ENCODE data around the gene ABHD17B.
A peak's percentile ranks its signal among the peaks of the same experiment; 100 is the strongest.
"Not testable (repeated sequence)": the region's sequence is repeated elsewhere in the genome, so short reads cannot be mapped to it uniquely, and the experiment has no call there.

ABHD17B gene

DNA sequence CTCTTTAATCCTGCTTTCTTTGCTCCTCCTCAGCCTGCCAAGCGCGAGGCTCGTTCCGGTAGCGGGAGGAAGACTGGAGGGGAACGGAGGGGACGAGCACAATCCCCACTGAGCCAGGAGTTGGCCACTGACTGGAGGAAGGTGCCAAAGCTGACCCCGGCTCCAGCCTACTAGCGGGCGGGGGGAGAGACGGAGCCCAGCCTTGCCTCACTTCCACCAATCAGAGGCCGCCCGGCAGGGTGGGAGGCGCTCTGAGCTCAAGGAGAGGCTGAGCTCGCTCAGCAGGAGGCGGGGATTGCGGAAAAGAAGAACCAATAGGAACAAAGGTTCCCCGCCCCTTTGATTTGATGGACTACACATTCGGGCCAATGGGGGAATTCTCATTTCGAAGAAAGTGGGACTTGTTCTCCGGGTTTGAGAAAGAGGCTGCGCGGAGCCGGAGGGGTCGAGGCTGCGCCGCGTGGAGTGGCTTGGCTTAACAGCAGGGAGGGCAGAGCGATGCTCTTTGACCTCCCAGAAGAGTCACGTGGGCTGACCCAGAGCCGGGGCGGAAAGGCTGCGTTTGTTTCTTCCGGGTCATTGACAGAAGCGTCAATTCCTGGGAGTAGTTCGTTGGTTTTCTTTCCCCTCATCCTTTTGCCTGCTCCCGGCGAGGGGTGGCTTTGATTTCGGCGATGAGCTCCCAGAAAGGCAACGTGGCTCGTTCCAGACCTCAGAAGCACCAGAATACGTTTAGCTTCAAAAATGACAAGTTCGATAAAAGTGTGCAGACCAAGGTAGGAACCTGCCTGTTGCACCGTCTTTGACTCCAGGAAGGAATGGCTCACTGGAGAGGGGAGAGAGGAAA lies at the start of gene ABHD17B, which contains the start of gene C9orf85:
Gene ABHD17B, minus strand, starts transcription at position 133 of the 847 bp plus-strand sequence. CDS start 36,113 bp downstream, outside the sequence.
Gene C9orf85, plus strand, starts transcription at position 579 of the 847 bp plus-strand sequence. Its CDS starts 96 bp downstream, at position 675.
- peak; percentile 98 for DNase-seq (ENCODE audit: low spot score)

DNA sequence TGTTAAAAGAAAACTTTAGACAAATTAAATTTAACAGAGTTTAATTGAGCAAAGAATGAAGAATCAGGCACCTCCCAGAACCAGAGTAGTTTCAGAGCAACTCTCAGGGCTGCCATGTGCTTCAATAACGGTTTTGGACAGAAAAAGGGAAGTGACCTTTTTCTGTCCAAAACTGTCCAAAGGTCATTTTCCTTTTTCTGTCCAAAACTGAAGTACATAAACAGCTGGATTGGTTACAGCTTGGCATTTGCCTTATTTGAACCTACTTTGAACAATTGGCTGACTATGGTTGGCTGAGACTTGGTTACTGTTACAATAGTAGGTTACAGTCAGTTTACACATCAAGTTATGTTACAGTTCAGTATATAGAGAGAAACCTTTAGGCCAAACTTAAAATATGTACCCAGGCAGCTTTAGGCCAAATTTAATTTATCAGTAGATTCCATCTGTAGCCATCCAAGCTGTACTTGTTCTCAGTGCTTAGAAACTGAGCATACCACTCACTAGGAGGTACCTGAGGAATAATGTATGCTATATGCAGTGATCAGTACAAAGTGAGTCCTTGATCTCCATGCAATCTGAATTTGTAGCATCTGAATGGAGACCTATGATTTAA lies 44.4 kb upstream of the ABHD17B start:
- DNase-seq (ENCODE audit: low spot score), result no peak

DNA sequence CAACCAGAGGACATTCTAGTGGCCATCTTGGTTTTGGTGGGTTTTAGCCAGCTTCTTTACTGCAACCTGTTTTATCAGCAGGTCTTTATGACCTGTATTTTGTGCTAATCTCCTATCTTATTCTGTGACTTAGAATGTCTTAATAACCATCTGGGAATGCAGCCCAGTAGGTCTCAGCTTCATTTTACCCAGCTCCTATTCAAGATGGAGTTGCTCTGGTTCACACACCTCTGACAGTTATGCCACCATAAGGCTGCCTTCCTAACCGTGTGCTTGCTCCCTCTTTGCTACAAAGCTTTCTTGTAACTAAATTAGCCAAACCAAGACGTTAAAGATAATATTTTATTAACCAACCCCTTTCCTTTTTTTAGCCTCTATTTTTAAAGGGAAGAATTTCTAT lies 43.7 kb upstream of the ABHD17B start:
- DNase-seq (ENCODE audit: low spot score), result not testable (repeated sequence)

DNA sequence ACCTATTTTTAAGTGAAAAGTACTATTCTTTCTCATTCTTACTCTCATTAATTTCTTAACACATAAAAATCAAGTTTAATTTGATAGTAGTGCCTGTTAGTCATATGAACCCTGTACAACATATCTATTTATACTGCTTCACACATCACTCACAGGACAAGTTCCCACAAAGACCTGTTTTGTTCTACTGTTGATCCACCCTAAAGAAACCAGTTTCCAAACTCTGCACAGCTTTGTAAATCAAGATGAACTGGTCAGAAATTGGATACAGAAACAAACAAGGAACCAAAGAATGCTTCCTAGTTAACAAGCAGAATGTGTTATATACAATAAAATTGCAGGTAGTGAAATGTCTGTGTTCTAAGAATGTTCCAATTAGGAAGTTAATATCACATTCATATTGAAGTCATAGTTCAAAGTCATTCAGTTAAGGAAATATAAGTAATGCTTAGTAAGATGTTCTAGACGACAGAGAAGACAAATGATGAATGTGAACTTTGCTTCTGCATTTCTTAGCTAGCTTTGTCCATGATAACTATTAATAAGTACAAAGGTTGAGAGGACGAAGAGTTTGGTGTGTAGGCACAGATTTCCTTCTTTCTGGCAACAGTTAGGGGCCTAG lies 33.9 kb upstream of the ABHD17B start:
- DNase-seq (ENCODE audit: low spot score), result no peak

DNA sequence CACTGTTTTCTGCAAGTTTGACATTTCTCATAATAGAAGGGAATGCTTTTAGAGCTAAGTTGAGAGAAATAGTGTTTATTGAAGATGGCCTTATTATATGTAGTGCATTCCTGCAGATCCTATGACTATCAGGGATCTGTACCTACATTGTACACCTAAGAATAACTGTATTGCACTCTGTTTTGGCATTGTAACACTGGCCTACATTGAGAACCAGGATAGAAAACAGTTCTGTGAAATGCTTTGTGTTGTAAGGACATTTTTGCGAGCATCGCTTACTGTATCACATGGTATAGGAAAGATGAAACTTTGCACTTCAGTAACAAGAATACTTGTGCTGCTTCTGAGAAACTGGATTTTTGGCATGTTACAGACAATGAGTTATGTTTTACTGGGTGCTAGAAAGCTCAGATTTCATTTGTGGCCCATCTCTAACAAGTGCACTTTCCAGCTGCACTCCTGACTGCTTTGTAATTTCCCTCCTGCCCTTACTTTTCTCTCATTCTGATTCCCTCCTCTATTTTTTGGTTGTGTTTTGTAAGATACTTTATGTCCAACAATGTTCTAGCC lies 31.1 kb upstream of the ABHD17B start:
- DNase-seq (ENCODE audit: low spot score), result no peak

DNA sequence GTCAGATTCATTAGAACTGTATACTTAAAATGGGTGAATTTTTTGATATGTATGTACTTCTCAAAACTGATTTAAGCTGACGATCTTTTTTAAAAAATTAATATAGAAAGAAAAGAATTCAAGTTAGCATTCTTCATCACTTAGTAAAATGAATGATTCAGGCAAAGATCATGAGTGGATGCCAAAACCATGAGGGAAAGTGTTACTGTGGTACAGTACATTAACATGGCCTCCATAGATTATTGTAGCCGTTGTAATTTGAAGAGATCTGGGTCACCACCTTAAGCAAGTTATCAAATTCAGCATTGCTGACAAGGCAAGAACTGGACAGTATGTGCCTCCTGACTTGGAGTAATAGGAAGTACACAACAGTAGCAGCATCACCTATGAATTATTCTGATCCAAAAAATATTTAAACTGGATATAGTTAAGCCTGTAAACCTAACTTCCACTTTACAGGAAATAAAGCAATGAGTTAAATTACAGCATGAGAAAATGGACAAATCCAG lies 30.1 kb upstream of the ABHD17B start:
- DNase-seq (ENCODE audit: low spot score), result peak; percentile 18

DNA sequence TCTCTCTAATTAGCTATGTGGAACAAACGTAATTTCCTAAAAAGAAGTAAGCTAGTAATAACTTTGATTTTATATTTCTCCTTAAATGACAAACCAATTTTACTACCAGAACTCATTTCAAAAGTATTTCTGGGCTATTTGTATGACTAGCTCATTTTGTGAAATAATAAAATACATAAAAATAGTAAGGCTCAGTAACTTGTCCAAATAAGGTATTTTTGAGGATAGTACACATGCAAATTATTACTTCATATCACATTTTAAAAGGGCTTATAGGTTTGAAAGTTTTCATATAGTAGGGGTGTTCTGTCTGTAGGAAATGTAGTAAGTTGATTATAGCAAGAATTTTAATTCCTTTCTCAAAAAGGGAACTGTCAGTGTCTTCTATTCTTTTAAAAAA lies 26.9 kb upstream of the ABHD17B start:
- DNase-seq (ENCODE audit: low spot score), result no peak

DNA sequence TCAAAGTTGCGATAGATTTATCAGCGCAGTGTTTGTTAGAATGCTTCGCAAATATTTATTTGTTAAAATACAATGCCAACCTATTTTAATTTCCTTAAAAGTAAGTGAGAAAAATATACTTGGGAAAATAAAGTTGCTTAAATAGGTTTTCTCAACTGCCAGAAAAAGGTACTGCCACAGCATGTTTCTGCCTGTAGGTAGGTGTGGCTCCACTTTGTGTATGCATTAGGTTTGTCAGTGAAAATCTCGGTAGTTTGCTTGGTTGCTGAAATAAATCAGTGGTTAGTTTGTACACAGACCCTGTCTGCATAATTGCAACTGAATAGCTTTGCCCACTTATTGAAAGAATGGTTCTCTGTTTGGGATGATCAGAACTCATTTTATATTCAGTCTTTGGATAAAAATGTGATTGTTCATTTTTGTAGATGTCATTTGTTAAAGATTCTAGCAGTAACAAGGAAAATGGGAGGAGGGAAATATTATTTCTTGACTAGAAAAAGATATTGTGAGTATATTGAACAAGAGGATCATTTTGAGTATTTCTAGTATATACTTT lies 26.2 kb upstream of the ABHD17B start:
- DNase-seq (ENCODE audit: low spot score), result no peak

DNA sequence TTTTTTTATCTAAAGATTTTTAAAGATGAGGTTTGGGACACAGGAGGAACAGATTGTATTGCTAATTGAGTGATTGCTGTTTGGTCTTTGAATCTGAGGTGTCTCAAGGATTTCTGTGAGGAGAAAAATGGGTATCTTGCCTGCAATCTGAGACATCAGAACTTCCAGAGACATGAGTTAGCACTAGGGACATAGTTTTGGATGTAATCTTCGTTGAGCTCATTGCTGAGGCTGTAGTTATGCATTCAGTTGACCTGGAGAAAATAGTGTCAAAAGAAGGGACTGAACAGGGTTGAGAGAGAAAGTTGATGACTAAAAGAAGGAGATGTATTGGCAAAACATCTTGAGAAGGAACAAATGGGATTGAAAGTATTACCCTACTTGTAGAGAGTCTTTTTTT lies 25.1 kb upstream of the ABHD17B start:
- no peak for DNase-seq (ENCODE audit: low spot score)

DNA sequence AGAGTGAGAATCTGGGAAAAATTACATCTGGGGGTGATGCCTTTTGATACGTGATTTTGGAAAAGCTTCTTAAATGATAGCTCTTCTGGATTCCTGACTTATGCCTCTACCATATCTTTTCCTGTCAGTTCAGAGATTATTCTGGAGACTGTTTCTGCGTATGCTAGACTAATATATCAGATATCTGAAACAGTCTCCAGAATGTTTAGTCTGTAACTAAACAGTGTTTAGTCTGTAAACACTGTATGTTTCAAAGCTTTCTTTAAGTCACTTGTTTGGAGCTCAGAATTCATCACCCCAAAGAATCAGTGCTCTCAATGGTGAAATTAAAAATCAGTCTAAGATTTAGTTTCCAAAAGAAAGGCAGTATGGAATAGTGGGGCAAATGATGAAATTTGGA lies 20.2 kb upstream of the ABHD17B start:
- no peak for DNase-seq (ENCODE audit: low spot score)

DNA sequence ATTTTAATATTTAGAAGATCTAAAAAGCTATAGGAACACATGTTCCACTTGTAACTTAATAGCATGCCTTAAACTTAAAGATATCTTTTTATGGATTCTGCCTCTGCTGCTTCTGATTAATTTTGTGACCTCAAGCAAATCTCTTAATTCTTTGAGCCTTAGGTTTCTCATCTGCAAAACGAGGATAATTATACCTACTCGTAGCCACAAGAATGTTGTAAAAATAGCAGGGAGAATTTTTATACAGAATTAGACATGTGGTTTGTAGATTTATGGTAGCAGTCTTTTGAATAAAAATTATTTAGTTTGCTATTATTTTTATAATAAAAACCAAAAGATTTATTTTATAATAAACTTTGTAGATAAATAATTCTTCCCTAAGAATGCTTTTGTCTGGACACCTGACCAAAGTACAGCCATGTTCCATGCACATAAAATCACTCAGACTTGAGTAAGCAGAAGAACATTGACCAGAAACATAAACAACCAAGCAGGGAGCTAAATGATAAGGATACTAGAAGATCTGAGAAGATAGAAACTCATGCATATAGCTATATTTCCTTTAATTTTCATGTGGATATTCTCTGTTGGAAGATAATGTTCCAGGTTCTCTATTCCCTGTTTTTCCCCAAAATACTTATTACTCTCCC lies 18.9 kb upstream of the ABHD17B start:
- DNase-seq (ENCODE audit: low spot score), result no peak

DNA sequence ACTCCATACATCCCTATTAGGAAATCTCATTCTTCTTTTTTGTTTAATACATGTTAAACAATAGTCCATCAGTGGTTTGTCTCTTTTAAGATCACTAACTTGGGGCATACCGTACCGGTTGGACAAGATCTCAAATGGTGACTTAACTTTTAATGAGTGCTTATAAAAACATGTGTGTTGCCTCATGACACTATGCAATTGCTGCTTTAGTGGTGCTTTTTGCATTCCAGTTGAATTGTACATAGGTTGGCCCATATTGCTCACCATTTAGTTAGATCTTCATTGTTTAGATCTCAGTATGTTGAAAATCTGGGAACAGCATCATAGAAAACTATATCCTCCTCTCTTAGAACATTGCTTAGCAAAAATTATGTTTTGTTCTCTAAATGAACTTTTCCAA lies 18.2 kb upstream of the ABHD17B start:
- DNase-seq (ENCODE audit: low spot score), result no peak

DNA sequence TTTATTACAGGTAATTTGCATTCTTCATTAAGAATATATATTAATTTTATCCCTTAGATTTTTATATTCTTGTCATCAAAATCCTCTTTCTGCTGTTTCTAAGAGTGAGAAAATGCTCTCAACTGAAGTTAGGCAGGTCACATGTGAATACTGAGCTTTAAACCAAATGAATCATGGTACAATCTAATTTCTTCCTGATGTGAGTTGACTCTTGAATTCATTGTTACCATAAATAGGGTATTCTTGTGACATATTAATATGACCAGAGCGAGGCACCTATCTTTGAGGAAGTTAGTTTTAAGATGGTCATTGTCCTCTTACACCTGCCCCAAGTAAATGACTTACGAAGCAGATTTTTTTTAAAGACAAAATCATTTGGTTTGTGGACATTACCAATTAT lies 17.8 kb upstream of the ABHD17B start:
- no peak for DNase-seq (ENCODE audit: low spot score)

DNA sequence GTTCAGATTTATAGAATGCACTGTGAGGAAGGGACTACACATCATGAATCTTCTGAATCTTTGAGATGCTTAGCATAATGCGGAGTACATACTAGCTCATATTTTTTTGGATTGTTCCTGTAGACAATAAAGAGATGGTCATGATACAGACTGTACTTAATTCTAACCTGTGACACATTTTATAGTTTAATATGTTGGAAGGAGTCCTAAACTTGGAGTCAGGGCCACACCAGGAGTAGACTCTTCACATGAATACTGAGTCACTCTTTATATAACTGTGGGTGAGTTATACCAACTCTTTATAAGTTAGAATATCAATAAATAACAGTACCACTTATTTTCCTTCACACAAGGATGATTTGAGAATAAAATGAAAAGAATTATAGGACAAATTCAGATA lies 17.4 kb upstream of the ABHD17B start:
- DNase-seq (ENCODE audit: low spot score), result no peak

DNA sequence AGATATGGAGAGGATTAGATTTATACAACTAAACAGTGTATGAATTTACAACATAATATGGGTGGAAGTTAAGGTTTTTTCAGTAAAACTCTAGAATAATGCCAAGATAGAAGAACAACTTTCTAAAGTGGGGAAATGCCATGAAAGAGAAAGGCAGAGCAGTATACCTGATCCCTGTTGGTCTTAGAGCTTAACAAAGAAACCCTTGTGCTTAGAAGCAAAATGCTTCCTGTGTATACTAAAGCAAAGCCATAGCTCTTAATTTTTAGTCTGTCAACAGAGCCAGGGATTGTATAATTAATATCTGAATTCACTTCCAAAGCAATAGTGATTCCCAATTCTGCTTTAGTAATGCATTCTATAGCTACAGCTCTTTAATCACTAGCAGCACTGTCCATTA lies 14.8 kb upstream of the ABHD17B start:
- DNase-seq (ENCODE audit: low spot score), result no peak

DNA sequence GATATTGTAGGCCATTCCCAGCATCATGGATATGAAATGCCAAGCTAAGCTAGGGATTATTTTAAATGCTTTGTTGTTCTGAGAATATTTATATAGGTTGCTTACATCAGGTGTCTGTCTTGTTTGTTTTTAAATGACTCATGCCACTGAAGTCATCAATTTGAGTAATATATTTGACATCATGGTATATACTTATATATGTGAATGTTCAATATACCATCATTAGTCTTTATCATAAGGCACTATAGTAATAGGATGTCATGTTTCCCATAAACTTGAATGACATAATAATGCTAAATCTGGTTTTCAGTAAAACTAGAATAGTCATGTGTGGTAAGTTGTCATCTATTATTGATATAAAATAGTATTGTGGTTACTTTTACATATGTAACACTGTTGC lies 13.6 kb upstream of the ABHD17B start:
- no peak for DNase-seq (ENCODE audit: low spot score)

DNA sequence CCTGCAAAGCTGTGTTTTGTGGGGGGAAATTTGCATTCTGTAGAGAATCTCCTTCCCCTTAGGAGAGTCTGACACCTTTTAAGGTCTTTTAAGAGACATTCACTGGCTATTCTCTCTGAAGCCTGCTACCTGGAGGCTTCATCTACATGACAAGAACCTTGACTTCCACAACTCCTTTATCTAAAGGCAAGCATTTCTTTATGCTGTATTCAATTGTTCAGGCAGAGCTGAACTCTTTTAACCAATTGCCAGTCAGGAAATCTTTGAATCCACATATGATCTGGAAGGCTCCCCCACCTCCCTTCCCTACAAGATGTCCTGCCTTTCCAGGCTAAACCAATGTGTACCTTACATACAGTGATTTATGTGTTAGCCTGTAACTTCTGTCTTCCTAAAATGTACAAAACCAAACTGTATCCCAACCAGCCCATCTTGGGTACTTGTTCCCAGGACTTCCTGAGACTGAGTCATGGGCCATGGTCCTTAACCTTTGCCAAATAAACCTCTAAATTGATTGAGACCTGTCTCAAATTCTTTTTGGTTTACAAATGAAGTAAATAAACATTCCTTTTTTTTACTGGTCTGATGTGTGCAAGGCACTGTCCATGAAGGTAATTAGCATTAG lies 10.3 kb upstream of the ABHD17B start:
- DNase-seq (ENCODE audit: low spot score), result no peak

DNA sequence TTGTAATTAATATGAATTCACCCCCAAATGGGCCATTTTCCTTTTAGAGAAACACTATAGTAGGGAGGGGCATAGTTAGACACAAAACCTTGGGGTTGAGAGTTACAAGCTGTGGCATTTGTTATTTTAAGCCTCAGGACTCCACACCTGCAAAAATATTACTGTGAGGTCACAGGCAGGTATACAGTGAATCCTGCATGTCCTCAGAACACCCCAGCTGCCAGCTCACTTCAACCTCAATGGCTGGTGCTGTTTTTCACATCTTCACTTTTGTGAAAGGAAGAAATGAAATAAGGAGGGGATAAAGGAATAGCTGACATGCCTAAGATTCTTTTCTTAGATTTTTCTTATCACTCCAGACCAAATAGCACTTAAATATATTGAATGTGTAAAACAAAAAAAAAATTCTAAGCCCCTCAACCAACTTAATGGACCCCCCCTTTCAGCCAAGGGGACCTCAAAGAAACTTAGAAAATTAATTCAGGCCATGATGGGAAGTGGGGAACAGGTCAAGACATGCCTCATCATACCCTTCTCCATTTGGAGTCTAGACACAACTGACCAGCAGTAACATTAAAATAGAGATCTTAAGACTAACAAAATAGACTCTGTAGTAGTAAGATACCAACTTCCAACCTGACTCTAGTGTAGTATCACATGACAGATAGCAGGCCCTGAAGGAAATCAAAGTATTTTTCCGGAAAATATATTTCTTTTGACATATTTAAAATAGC lies 9.6 kb upstream of the ABHD17B start:
- DNase-seq (ENCODE audit: low spot score), result no peak

DNA sequence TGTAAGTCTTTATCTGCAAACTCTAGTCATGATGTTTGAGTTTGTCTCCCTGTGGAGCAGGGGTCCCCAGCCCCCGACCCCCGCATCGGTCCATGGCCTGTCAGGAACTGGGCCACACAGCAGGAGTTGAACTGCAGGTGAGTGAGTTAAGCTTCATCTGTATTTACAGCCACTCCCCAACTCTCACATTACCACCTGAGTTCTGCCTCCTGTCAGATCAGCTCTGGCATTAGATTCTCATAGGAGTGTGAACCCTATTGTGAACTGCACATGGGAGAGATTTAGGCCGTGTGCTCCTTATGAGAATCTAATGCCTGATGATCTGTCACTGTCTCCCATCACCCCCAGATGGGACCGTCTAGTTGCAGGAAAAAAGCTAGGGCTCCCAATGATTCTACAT lies 7.4 kb upstream of the ABHD17B start:
- no peak for DNase-seq (ENCODE audit: low spot score)

DNA sequence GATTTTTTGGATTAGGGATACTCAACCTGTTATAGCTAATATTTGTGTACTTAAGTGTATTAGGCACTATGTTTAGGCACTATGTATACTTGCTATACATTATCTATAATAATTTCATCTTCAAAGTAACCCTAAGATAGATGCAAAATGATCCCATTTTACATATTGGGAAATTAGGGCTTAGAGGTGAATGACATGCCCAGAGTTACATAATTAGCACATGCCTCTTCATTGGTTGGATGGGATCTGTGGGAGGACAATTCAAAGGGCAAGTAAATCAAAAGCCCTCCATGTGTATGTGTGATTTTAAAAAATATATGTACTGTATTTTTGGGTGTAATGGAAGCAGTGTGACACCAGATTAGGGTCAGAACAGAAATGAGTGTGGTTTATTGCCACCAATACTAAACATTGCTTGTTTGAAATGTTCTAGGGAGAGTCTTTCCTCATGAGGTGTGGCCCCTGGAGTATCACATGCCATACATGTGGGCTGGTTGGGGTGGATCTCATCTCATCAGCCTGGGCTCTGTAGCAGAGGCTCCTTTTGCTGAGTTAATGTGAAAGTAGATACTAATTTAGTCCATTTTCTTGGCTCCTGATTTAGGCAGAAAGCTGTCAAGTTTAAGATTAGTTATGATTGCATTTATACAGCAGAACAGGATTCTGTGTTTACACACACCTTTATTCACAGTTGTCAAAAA lies 6.0 kb upstream of the ABHD17B start:
- DNase-seq (ENCODE audit: low spot score), result no peak
